K562 (cell line): ENCODE results near the gene REM2. TPM values are rescaled to one million over a fixed set of nuclear protein-coding genes. Genes with fewer than 3 reads are reported as not detected.

Source experiments
- ATAC-seq: fragments of 200-7000 bp; cut with Tn5 transposase; 3 replicates; pipeline ENCODE4 v1.9.1; 2020; ENCODE audit warnings: moderate library complexity
- BruUV-seq: library from RNA; stranded (reverse); fragments of 400-500 nt; replicated peaks from 2 replicates; lab custom pipeline; 2021; lab: Mats Ljungman, UMichigan
- CTCF ChIA-PET: fragments of 300-600 bp; formaldehyde crosslinking; extraction: SDS; loops from one replicate; lab custom pipeline; 2021; ENCODE audit warnings: low intra/inter-chr PET ratio; lab: Yijun Ruan, JAX
- POLR2A ChIA-PET: fragments of 300-600, 350-650 bp; sonication (Branson Sonifier 250); formaldehyde crosslinking; extraction: SDS; loops from one replicate; lab custom pipeline; 2021; ENCODE audit warnings: antibody characterized with exemption, inconsistent platforms; lab: Yijun Ruan, JAX
- DNase-seq, 4 experiments: peaks; one replicate each; pipeline versions ENCODE4 v3.0.0 to v3.0.0-alpha.2; 2011 to 2018; ENCODE audit warnings: low spot score in 3 of 4, mixed read lengths in 3 of 4; ENCODE audit errors: extremely low read depth in 1 of 4
- FAIRE-seq: peaks from 2 replicates; lab custom pipeline; 2011; peaks lifted over from hg19 to GRCh38; lab: Jason Lieb, UNC
- H2AFZ ChIP-seq: 2 replicates; pipeline ENCODE4 v1.6.0; 2011; ENCODE audit warnings: low read depth, low read length, control low read depth, inconsistent platforms
- H3K27ac ChIP-seq: fragments of 200-600 bp; 3 replicates; pipeline ENCODE4 v1.8.0; 2011; ENCODE audit warnings: low read depth, mild to moderate bottlenecking, control low read depth, inconsistent platforms, low read length, moderate library complexity, mixed read lengths; ENCODE audit errors: extremely low read depth
- H3K27me3 ChIP-seq, 2 experiments: fragments of 300-600 bp in 1 of 2; 2 replicates in 1 of 2; 3 replicates in 1 of 2; pipeline versions ENCODE4 v1.6.0 to v1.8.0; 2011; ENCODE audit warnings: inconsistent platforms in 2 of 2, low read length in 2 of 2, mild to moderate bottlenecking in 1 of 2, mixed read lengths in 1 of 2, moderate library complexity in 1 of 2; ENCODE audit not compliant: control insufficient read depth in 2 of 2, insufficient read depth in 2 of 2
- H3K36me3 ChIP-seq: fragments of 300-600 bp; 3 replicates; pipeline ENCODE4 v1.8.0; 2011; ENCODE audit warnings: mild to moderate bottlenecking, low read length, inconsistent platforms; ENCODE audit not compliant: control insufficient read depth, insufficient read depth
- H3K4me1 ChIP-seq, 2 experiments: fragments of 200-600 bp in 1 of 2; replicated peaks in 1 of 2; 2 replicates in 1 of 2; 3 replicates in 1 of 2; pipeline versions ENCODE4 v1.5.1 to v1.8.0; 2011; ENCODE audit warnings: inconsistent platforms in 2 of 2, low read length in 2 of 2, mild to moderate bottlenecking in 1 of 2, mixed read lengths in 1 of 2, moderate library complexity in 1 of 2; ENCODE audit not compliant: control insufficient read depth in 2 of 2, insufficient read depth in 2 of 2
- H3K4me2 ChIP-seq: 2 replicates; pipeline ENCODE4 v1.6.1; 2011; ENCODE audit warnings: low read length, control low read depth, inconsistent platforms, mixed read lengths; ENCODE audit not compliant: insufficient read depth
- H3K4me3 ChIP-seq: fragments of 200-600 bp; sonication (generic), shearing (Covaris generic); 2 replicates; pipeline ENCODE4 v1.5.1; 2016; ENCODE audit warnings: control low read depth, inconsistent platforms
- H3K79me2 ChIP-seq: fragments of 200-600 bp; 3 replicates; pipeline ENCODE4 v1.8.0; 2011; ENCODE audit warnings: low read length, inconsistent platforms; ENCODE audit not compliant: control insufficient read depth, insufficient read depth
- H3K9ac ChIP-seq, 2 experiments: 2 replicates each; pipeline versions ENCODE4 v1.6.0 to v1.6.1; 2011; ENCODE audit warnings: low read depth in 2 of 2, low read length in 2 of 2, control low read depth in 1 of 2, inconsistent platforms in 1 of 2, mild to moderate bottlenecking in 1 of 2, mixed read lengths in 1 of 2; ENCODE audit not compliant: insufficient read depth in 1 of 2
- H3K9me1 ChIP-seq: one replicate; pipeline ENCODE4 v1.6.0; 2011; ENCODE audit warnings: inconsistent platforms, mild to moderate bottlenecking, low read length, moderate library complexity; ENCODE audit not compliant: control insufficient read depth, insufficient read depth
- H3K9me3 ChIP-seq: replicated peaks from 2 replicates; pipeline ENCODE4 v1.5.1; 2011; ENCODE audit warnings: low read depth, low read length, inconsistent platforms; ENCODE audit not compliant: control insufficient read depth, insufficient read depth
- H4K20me1 ChIP-seq: replicated peaks from 2 replicates; pipeline ENCODE4 v1.6.1; 2011; ENCODE audit warnings: low read length, inconsistent platforms, mixed read lengths; ENCODE audit not compliant: control insufficient read depth, insufficient read depth
- ETS1 ChIP-seq: conservative IDR thresholded peaks from 2 replicates; pipeline ENCODE4 v1.6.1; 2011; ENCODE audit warnings: low read depth, mild to moderate bottlenecking, low read length; ENCODE audit not compliant: control insufficient read depth
- KDM2B ChIP-seq: fragments of 250-450 bp; sonication (Bioruptor Pico); IDR thresholded peaks from 2 replicates; pipeline ENCODE4 v1.8.0; 2021; ENCODE audit warnings: mild to moderate bottlenecking, moderate library complexity
- NR4A1 ChIP-seq, 2 experiments: fragments of 250-450 bp in 1 of 2; fragments of 450-650 bp in 1 of 2; sonication (Bioruptor Pico) in 1 of 2; IDR thresholded peaks; 2 replicates each; pipeline versions ENCODE4 v1.4.0 to v1.6.1; 2016 to 2020; ENCODE audit warnings: mild to moderate bottlenecking in 2 of 2, missing compliant biosample characterization in 1 of 2, missing genetic modification characterization in 1 of 2, moderate library complexity in 1 of 2
- ZEB2 ChIP-seq: fragments of 450-650 bp; IDR thresholded peaks from 2 replicates; pipeline ENCODE4 v1.6.1; 2016
- ZNF324 ChIP-seq: fragments of 250-450 bp; sonication (Bioruptor Pico); IDR thresholded peaks from 2 replicates; pipeline ENCODE4 v1.4.0; 2020; ENCODE audit warnings: mild to moderate bottlenecking
- ZNF589 ChIP-seq: fragments of 200-800 bp; sonication (Bioruptor generic); IDR thresholded peaks from 2 replicates; pipeline ENCODE4 v1.6.1; 2016; ENCODE audit warnings: low read depth, missing genetic modification characterization, missing compliant biosample characterization
- ZNF764 ChIP-seq: fragments of 250-450 bp; sonication (Bioruptor Pico); IDR thresholded peaks from 2 replicates; pipeline ENCODE4 v1.4.0; 2020; ENCODE audit warnings: low read depth, mild to moderate bottlenecking, moderate library complexity
- WGBS: fragments of 100-300 bp; shearing (Covaris generic); methylation state at CpG from one replicate; pipeline ENCODE4 v1.1.6; 2016; ENCODE audit warnings: low coverage, mixed read lengths; ENCODE audit not compliant: insufficient coverage; ENCODE audit errors: missing lambda C conversion rate; 5-methylcytosine and 5-hydroxymethylcytosine counted together
- in situ Hi-C: fragments of 300-500 bp; cut with MboI; formaldehyde crosslinking; loops from 4 replicates; pipeline ENCODE4 v1.15.0; 2018; ENCODE audit warnings: inconsistent platforms, mixed read lengths
- intact Hi-C: fragments of 100-400 bp; cut with micrococcal nuclease; formaldehyde crosslinking; loops from 2 replicates; pipeline ENCODE4 v1.14.2; 2022
- polyA plus RNA-seq, 8 experiments: library from polyadenylated mRNA; depleted of rRNA in 4 of 8; stranded (reverse) in 5 of 8; unstranded in 3 of 8; fragments of >200 nt; fragmentation: Nextera tagmentation in 2 of 8; fragmentation: Illumina TruSeq in 1 of 8; extraction: Ambion mirVana in 2 of 8; extraction: Trizol in 1 of 8; gene quantifications; 2 replicates each; pipeline versions ENCODE4 v1.2.1 to v1.2.3, GENCODE V29; 2011 to 2014; ENCODE audit warnings: inconsistent platforms in 1 of 8, missing spikeins in 1 of 8
- total RNA-seq, 7 experiments: library from RNA; depleted of rRNA in 6 of 7; stranded (reverse); fragments of >200 nt in 6 of 7; fragmentation: Illumina TruSeq in 2 of 7; extraction: Trizol in 2 of 7; gene quantifications; 2 replicates each; pipeline versions ENCODE4 v1.2.1 to v1.2.3, GENCODE V29; 2011 to 2021; ENCODE audit warnings: low replicate concordance in 1 of 7

Gene REM2
- total and polyA plus RNA-seq, 9 of the 15 experiments (the other 6 are each of a cell fraction or from before 2014, with no cell fraction given), result 0.18 to 1.0 (median 0.38) TPM

GRCh38 chr14:22884738-22885523, 1.9 kb downstream of the REM2 start:
- Histone ChIP-seq H4K20me1 (no peaks in the 10 kb centered on the region), H2AFZ (no peak overlapping the region), H3K36me3 (no peaks in the 10 kb centered on the region), H3K79me2 (peaks cover 14% of the 10 kb centered on the region), H3K9ac (no peak overlapping the region), H3K27ac (no peak overlapping the region), H3K4me1 (peaks cover 26 to 40% of the 10 kb centered on the region in 2 experiments), H3K27me3 (no peaks in the 10 kb centered on the region), H3K4me2 (no peak overlapping the region), H3K4me3 (no peak overlapping the region), H3K9me3 (no peaks in the 10 kb centered on the region), H3K9me1 (no peaks in the 10 kb centered on the region)
- intact Hi-C loops, result no loop called here
- ATAC-seq (no peak), FAIRE-seq (no peak), DNase-seq (no peak)
- in situ Hi-C loops, result no loop called here
- CTCF ChIA-PET, result no interaction called here
- 82% methylated on average over 11 of the region's 11 CpGs for WGBS
- POLR2A ChIA-PET, result interaction anchor here (0.7 to 3.8 kb wide), 4 partner anchors 11 to 111 kb away, joined by 4 to 60 read pairs (median 4); partner anchors contain the start of gene LRP10
- BruUV-seq, result no TSS peak
- TF ChIP-seq ZNF764 (no peak), ZNF589 (no peak), NR4A1 (CRISPR knock-in tag; IDR thresholded peaks at IDR 0.05) (no peak), NR4A1 (tag; IDR thresholded peaks at IDR 0.05) (no peak), KDM2B (CRISPR knock-in tag) (no peak), ETS1 (no peak), ZEB2 (no peak), ZNF324 (CRISPR knock-in tag) (no peak)
